NCI-H1930 (cell line): ENCODE measurements around the gene ACTN1.

ENCODE experiments used
- DNase-seq, 2 experiments: peaks; one replicate each; lab custom pipeline; 2025; lab: John Stamatoyannopoulos, UW

The ACTN1 gene

DNA sequence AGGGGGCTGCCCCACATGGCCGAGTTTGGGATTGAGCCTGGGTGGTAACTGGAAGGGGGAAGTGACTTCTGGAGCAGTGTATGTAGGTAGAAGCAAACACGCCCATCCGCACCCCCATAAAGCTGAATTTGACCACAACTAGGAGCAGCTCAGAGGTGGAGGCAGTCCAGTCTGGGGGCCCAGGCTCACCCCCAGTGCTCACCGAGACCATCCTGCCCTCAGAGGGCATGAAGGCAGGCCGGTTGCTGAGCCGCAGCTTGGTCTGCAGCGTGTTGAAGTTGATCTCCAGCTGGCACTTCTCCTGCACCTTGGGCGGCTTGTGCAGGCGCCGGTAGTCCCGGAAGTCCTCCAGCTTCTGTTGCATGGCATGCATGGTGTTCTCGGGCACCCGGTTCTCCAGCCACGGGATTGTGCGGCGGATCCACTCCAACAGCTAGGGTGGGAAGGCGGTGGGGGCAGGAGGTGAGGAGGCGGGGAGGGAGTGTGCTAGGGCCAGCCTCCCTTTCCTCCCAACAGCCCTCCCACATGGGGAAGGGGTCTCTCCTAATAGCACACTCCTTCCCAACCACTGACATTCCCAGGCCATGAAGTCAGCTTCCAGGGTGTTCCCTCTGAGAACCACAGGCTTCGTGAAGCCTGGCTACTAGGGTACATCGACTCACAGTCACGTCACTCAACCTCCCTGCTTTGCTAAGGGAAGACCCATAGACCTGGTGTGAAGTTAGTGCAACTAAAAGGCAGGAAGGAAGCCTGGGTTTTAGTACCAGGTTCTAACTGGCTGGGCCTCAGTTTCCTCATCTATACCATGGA is 87.0 kb downstream of the ACTN1 start:
- DNase-seq, result no peak

DNA sequence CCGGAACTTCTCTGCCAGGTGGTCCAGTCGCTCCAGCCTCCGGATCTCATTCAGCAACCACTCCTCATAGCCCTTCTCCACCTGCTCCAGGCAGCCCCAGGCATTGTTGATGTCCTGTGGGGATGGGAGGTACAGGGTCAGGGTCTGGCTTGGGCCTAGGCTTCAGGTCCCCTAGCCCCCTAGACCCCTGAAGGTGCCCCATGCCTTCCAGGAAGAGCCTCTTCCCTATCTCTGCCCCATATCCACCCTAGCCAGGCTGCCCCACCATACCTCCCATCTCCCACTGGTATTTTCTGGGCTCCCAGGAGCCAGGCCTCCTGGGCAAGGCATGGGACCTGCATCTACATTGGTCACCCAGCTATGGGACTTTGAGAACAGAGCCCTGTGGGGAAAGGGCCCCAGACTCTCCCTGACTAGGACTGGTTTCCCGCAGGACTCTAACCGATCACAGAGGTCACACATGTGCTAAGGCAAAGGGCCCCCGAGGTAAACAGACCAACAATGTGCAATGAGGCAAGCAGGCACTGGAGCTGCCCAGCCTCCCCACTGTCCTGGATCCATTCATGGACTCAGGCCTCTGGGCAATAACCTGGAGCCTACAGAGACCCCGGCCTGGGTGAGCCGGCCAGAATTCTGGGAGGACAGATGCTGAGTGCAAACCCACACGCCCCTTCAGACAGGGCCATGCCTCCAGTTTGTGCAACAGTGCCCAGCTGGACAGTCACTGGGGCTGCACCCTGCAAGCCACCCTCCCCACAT is 88.8 kb downstream of the ACTN1 start:
- DNase-seq, result no peak

- DNase-seq, result no peak
Measured at GRCh38 chr14:68888883-68889282, 90.2 kb downstream of the ACTN1 start.

DNA sequence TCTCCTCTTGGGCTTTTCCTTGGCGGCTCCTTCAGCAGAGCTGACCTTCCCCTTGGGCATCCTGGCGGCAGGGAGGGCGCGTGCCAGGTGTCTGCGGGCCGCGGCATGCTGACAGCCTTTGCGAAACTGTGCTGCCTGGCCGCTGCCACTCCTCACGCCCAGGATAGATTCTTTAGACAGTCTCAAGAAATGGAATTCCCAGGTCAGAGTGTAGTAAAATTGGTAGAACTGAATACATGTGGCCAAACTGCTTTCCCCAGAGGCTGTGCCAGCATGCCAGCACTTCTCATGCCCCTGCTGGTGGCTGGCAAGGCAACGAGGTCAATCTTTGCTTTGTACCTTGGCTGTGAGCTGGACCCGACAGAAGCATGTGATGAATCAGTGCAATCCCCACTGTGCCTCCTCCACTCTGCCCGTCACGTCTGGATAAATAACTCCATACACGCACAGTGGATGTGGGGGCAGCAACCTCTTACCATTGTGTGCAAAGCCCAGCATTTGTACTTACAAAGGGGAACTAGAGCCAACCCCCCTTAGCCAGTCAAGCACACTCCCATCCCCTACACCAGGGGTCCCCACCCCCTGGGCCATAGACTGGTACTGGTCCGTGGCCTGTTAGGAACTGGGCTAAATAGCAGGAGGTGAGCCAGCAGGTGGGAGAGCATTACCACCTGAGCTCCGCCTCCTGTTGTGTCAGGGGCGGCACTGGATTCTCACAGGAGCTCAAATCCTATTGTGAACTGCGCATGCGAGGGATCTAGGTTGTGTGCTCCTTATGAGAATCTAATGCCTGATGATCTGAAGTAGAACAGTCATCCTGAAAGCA is 90.9 kb downstream of the ACTN1 start:
- no peak for DNase-seq

DNA sequence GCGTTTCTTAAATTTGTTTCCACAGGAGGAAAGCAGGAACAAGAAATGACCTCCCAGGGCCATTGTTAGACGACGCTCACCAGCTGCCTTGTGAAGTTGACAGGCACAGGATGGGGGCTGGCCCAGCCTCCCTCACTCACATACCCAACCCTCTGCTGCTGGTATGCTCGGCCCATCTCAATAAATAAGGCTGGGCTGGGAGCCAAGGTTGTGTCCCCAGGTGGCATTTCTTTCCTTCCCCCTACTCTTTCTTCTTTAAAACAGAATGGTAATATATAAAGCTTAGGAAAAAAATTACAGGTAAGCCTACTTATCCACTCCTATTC is 93.0 kb downstream of the ACTN1 start:
- DNase-seq, result no peak

DNA sequence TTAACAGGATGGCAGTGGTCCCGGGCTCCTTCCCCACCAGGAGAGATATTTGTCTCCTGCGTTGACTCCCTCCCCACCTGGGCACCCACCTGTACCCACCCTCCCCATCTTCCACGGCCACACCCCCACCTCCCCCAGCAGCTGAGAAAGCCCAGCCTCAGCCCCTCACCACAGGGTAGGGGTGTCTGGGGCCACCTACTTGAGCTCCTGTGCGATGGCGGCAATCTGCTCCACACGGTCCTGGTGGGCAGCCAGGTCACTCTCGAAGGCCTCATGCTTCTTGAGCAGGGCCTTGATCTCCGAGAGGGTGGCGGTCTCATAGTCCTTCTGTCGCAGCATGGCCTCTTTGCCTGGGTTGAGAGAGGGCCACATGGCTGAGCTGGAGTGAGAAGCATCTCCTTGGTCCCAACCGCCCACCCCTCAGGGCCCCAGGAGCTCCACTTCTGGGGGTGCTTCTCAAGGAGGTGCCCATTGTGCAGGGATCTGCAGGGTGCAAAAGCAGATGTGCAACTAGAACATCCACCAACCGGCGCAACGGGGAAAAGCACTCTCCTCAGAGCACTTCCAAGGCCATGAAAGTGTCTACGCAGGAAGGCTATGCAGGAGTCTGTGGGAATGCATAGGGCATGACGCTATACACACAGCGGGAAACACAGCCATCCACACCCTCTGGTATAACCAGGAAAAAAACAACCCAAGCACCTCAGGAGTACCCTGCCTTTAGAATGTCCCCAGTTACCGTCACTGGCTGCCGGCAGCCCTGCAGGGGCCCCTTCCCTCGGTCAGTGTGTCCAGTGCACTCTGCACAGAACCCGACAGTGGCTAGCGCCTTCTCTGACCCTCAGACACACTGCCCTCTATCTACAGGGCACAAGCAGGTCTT is 93.6 kb downstream of the ACTN1 start:
- DNase-seq, result no peak

DNA sequence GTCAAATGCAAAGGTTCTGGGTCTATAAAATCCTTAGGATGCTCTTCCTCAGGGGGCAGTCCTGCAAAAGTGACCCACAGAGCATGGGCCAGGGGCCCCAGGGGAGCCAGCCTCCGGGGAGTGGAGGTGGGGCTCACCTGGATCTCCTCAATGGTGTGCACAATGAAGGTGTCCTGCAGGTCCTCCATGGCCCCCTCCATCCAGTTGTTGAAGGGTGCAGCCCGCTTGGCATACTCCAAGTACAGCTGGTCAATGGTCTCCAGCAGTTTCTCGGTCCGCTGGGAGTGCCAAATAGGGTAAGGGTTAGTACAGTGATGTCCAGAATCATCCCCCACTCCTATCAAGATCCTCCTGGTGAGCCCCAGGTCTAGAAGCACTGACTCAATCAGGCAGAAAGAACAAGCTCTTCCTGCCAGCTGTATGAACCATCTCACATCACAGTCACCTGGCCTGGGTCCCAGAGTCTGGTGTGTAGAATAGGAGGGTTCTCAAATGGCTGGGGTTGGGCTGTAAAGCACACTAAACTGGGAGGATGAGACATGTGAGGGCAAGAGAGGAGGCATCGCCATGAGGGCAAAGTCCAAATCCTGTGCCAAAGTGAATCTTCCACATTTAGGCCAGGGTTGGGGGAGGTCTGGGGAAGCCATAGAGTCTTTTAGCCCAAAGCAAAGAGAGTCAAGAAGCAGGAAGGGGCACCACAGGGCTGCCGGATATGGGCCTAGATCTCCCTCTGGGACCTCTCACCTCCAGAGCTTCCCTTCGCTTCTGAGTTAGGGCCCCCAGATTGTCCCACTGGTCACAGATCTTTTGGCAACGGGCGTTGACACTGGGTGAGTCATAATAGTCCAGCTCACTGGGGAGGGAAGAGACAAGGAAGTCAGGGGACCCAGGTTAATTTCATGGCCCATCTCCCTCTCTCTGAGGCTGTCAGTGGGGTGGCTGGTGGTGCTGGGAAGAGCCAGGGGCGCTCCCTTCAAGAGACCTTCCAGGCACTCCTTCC is 94.8 kb downstream of the ACTN1 start:
- no peak for DNase-seq

- DNase-seq, result no peak
Measured at GRCh38 chr14:68882235-68882634, 96.9 kb downstream of the ACTN1 start.

GRCh38 chr14:68881396-68881795 is 97.7 kb downstream of the ACTN1 start:
- DNase-seq, result no peak

GRCh38 chr14:68880581-68881105 is 98.5 kb downstream of the ACTN1 start:
- no peak for DNase-seq

GRCh38 chr14:68879841-68880575 is 99.1 kb downstream of the ACTN1 start:
- DNase-seq, result no peak

- no peak for DNase-seq
Measured at GRCh38 chr14:68879321-68879781, 99.8 kb downstream of the ACTN1 start.

DNA sequence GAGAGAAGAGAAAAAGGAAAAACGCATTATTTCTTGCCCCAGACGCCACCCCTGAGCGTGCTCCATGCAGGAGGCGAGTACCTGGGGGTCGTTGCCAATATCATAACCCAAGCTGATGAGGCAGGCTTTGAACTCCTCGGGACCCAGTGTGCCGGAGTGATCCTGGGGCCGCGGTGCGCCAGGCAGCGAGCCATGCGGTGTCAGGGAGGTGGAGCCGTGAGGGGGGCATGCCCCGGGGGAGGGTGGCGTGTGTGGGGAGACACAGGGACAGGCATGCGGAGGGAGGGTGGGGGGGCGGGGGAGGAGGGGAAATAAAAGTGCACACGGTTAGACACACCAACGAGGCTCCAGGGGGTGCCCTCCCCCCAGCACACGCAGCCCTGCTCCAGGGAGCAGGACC is 100.2 kb downstream of the ACTN1 start:
- DNase-seq, result no peak

DNA sequence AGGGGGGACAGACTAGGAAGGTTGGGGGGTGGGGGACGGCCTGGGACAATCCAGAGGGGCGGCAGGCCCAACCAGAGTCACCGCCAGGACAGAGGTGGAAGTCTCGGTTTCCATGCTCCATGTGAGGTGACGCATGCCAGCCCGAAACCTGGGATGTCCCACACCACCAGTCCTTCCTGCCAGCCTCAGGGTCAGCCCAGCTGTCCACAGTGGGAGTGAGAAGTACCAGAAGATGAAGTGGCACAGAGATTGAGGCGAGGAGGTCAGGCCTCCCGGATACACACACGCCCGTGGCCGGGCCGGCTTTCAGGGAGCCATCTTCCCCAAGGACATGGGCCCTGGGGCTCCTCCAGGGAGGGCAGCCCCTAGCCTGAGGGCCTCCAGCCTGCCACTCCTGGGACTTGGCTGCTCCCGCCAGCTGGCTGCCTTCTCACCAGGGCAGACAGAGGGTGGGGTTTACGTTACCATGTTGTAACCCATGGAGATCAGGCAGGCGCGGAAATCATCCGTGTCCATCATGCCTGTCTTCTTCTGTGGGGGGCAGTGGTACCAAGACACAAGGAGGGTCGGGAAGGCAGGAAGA is 101.0 kb downstream of the ACTN1 start:
- no peak for DNase-seq

DNA sequence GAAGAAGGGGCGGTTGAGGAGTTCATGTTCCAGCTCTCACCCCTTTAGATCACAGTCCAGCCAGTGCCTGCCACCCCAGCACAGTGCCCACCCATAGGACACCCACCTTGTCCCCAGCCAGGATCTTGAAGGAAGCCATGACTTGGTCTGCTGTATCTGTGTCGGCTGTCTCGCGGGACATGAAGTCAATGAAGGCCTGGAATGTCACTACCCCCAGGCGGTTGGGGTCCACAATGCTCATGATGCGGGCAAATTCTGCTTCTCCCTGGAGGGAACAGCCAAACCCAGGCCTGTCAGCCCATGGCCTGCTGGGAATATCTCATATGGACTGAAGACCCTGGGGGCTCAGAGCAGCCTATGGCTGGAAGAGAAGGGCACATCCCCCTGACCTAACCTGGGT is 102.1 kb downstream of the ACTN1 start:
- DNase-seq, result no peak

- no peak for DNase-seq
Measured at GRCh38 chr14:68874746-68875155, 104.4 kb downstream of the ACTN1 start.

DNA sequence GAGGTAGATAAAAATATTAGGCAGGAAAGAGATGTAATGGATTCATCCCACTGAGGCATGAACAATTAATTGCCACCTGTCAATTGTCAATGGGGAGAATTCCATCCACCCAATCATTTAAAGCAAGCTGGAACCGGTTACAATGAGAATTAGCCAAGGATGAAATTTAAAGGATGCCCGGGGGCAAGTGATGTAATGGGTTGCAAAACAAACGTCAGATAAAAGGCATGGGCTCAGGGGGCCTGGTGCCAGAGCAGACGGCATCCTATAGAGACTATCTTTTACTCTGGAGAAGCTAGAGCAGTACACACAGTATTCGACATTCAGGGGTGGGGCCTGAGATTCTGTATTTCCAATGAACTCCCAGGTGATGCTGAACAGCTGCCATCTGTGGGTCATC is 105.7 kb downstream of the ACTN1 start:
- DNase-seq, result no peak

DNA sequence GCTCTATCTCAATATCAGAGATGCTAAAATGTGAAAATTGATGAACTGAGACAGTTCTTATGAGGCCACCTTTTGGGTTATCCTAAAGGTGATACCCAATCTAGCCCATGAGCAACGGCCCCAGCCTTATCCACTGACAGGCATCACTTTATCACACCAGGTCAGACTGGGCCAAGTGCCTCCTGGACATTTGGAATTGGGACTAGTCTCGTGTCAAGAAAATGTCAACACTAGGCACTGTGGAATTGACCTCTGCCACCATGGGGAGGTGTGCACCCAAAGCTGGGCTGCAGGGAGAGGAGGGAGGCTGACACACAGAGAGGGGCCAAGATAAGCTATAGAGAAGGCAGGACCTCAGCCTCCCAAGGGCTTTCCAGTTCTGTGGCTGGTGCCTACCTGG is 107.7 kb downstream of the ACTN1 start:
- DNase-seq, result no peak

DNA sequence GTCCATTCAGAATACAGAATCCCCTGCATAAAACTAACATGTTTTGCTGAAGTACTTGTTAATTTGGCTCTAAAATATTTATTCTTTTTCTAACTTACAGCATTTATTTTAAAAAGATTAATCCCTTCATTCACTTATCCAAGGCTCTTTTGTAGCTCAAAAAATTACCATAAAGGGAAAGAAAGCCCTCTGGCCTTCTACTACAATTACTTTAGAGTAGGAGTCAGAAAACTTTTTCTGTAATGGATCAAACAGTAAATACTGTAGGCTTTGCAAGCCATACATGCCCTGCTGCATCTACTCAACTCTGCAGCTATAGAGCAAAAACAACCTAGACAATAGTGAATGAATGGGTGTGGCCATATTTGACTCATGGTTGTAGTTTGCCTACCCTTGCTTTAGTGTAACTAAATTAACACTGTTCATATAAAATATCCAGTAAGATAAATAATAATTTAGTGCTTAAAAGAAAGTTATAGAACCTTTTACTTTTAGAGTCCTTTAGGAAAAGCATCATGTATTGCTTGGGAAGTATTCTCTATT is 112.0 kb downstream of the ACTN1 start:
- DNase-seq, result no peak
